DMS79 treated with DMSO at 0.1 percent for 48 hours (cell line): ENCODE results near the gene DDX28.
"Not testable (repeated sequence)": the region's sequence is repeated elsewhere in the genome, so short reads cannot be mapped to it uniquely, and the experiment has no call there.

Source experiments
- DNase-seq: peaks from one replicate; lab custom pipeline; 2025; lab: John Stamatoyannopoulos, UW

The DDX28 gene

GRCh38 chr16:67994040-67994408, 29.0 kb downstream of the DDX28 start:
- DNase-seq = not testable (repeated sequence)

GRCh38 chr16:67993207-67994039, 29.6 kb downstream of the DDX28 start:
- DNase-seq = no peak

- no peak for DNase-seq
Observed at GRCh38 chr16:67992661-67993206, 30.3 kb downstream of the DDX28 start.

- no peak for DNase-seq
Observed at GRCh38 chr16:67990018-67990386, 33.0 kb downstream of the DDX28 start.

DNA sequence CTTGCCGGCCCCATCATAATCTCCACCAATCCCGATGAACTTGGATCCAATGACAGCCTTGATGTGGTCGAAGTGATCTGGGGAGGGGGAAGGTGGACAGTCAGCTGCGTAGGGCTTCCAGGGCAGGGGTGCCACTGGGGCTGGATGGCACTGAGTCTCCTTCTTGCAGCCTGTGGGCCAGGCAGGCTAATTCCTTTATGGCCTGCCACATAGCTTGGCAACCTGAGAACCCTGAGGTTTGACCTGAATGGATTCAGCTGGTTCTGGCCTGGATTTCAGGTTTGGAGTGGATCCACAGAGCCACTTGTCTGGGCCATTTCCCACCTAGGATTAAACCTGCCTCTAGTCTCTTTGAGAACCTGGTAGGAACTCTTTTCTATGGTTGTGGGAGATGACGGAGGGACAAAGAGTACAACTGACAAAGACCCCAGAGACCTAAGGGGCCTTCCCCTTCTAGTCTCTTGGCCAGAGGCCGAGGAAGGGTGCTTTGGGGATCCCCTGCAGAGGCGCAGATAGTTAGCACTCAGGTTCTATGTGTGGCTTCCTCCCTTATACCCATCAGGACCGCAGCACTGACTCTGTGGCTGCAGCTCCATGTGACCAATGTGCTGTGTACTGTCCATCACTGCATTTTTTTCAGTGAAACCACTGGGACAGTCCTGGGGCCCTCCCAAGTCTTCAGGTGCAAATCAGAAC, 33.6 kb downstream of the DDX28 start:
- DNase-seq = no peak

DNA sequence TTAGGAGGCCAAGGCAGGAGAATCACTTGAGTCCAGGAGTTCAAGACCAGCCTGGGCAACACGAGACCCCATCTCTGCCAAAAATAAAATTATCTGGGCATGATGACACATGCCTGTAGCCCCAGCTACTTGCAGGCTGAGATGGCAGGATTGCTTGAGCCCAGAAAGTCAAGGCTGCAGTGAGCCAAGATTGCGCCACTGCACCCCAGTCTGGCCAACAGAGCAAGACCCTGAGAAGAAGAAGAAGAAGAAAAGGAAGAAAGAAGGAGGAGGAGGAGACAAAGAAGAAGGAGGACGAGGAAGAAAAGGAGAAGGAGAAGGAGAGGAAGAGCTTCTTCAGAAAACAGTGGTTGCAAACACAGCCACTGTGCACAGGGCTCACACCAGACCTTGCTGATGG, 34.4 kb downstream of the DDX28 start:
- no peak for DNase-seq

GRCh38 chr16:67987460-67988160, 35.4 kb downstream of the DDX28 start:
- no peak for DNase-seq

DNA sequence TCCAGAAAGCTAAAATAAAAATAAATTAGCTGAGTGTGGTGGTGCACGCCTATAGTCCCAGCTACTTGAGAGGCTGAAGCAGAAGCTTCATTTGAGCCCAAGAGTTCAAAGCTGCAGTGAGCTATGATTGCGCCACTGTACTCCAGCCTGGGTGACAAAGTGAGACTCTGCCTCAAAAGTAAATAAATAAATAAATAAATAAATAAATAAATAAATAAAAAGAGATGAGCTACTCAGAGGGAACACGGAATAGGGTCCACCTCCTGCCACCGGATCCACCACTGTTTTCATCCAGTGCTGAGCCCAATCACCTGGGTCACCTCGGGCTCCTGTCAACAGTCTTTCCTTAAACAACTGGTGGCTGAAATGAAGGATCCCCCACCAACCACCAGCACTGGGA, 36.1 kb downstream of the DDX28 start:
- no peak for DNase-seq

- DNase-seq = no peak
Observed at GRCh38 chr16:67982011-67982696, 40.9 kb downstream of the DDX28 start.

- DNase-seq = no peak
Observed at GRCh38 chr16:67979955-67980678, 42.9 kb downstream of the DDX28 start, which contains the start of gene DPEP3. DPEP3 (minus strand) TSS chr16:67980499; CDS start chr16:67980380, 119 bp downstream.

DNA sequence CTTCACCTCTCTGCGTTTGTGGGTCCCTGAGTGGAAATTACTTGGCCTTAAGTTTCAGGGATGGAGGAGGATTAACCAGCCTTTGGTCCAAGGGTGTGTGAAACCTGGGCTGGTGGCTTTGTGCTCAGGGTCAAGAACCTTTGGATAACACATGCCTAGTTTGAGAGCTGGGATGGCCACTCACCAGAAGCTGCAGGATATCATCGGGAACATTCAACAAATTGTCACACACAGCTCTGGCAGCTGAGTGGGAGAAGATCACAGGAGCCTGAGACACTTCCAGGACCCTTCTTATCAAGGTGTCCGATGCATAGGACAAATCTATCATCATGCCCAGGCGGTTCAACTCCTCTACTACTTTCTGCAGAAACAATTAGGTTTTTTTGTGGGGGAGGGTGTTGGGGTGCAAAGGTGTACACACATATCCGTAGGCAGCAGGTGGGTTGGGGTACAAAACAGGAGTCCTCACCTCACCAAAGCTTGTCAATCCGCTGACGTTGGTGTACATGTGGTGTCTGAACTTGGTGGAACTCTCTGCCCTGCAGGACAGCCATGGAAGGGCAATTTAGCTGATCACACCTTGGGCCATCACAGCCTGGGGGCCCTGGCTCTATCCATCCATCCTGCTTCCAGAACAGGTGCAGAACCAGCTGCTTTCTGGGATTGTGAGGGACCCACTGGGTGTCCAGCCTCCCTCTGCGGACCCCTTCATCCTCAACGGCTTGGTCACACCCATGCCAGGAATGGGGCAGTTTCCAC, 45.4 kb downstream of the DDX28 start:
- DNase-seq = no peak

- no peak for DNase-seq
Observed at GRCh38 chr16:67977005-67977404, 46.0 kb downstream of the DDX28 start.

DNA sequence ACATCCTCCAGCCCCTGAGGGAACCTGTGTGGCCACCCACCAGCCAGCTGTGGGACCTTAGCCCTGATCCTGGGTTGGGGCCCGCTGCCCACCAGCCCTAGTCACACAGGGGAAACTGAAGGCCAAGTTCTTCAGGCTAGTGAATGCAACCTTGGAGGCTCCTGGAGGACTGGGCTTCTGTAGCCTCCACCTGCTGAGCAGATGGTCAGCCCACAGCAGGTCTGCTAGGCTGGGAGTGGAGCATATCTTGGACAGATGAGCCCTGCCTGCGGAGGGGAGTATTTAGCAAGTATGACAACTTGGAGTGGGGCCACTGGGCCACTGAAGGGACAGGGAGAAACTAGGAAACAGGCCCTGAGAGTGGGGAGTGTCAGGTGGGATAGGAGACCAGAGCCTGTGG, 46.8 kb downstream of the DDX28 start:
- no peak for DNase-seq

DNA sequence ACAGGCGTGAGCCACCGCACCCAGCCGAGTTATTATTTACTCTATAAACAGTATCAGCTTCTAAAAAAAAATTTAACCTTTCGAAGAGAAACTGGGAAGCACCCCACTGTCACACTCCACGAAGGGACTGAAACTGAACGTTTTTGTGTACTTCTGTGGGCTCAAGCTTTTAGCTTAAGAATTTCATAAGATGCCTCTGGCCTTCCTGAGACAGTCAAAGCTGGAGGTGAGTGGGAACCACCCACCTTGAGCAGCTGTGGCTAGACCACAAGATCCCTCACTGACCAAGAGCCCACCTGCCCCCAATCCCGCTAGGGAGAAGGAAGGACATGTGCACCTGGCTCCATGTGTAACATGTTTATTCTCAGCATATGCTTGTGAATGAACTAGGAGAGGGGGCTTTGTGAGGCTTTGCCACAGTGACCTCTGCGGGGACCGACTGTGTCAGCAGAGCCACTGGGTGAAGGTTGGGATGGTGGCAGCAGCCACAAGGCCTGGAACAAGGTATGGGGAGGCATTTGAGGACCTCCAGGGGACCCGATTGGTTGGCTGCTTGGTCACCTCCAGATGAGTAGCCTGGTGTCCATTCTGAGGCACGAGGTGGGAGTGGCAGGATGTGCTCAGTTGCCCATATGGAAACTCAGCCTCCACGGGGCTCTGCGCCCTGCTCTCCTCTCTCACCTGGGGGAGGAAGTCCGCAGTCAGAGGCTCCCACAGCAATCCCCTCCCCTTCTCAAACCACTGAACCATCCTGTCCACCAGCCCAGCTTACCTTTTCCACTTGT, 47.5 kb downstream of the DDX28 start:
- no peak for DNase-seq

DNA sequence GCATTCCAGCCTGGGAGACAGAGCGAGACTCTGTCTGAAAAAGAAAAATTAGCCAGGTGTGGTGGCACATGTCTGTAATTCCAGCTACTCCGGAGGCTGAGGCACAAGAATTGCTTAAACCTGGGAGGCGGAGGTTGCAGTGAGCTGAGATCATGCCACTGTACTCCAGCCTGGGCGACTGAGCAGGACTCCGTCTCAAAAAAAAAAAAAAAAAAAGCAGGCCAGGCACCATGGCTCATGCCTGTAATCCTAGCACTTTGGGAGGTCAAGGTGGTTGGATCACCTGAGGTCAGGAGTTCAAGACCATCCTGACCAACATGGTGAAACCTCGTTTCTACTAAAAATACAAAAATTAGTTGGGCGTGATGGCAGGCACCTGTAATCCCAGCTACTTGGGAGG, 50.7 kb downstream of the DDX28 start:
- not testable (repeated sequence) for DNase-seq

GRCh38 chr16:67971111-67971510, 51.9 kb downstream of the DDX28 start:
- no peak for DNase-seq
